Mucosa of rectum (tissue), 2 donors: Measurements from ENCODE around the gene PCNX1.
"Not testable (repeated sequence)": the region's sequence is repeated elsewhere in the genome, so short reads cannot be mapped to it uniquely, and the experiment has no call there.

Experiments
- H3K27ac ChIP-seq, 2 donors: one replicate each; pipeline ENCODE4 v1.7.0; 2013; ENCODE audit warnings: inconsistent platforms in 2 of 2, low read depth in 2 of 2, low read length in 2 of 2
- H3K27me3 ChIP-seq, 2 donors: one replicate each; pipeline ENCODE4 v1.7.0; 2013; ENCODE audit warnings: low read length in 2 of 2; ENCODE audit not compliant: control insufficient read depth in 2 of 2, insufficient read depth in 2 of 2
- H3K36me3 ChIP-seq, 2 donors: one replicate each; pipeline ENCODE4 v1.7.0; 2013; ENCODE audit warnings: low read length in 2 of 2; ENCODE audit not compliant: control insufficient read depth in 2 of 2, insufficient read depth in 2 of 2
- H3K4me1 ChIP-seq, 2 donors: one replicate each; pipeline ENCODE4 v1.7.0; 2013; ENCODE audit warnings: low read length in 2 of 2, mild to moderate bottlenecking in 1 of 2; ENCODE audit not compliant: control insufficient read depth in 2 of 2, insufficient read depth in 2 of 2
- H3K4me3 ChIP-seq, 2 donors: one replicate each; pipeline ENCODE4 v1.7.0; 2013; ENCODE audit warnings: low read length in 2 of 2
- H3K9ac ChIP-seq, 2 donors: one replicate each; pipeline ENCODE4 v1.7.0; 2013; ENCODE audit warnings: low read length in 2 of 2, low read depth in 1 of 2, mild to moderate bottlenecking in 1 of 2
- H3K9me3 ChIP-seq, 2 donors: one replicate each; pipeline ENCODE4 v1.7.0; 2013; ENCODE audit warnings: low read length in 2 of 2; ENCODE audit not compliant: control insufficient read depth in 2 of 2
- donor health status: healthy.
- donor health status: Normal muscosa, but diverticular disease.

The PCNX1 gene

GRCh38 chr14:71062581-71063303 is 155.5 kb downstream of the PCNX1 start:
- H3K27me3 ChIP-seq, result no peaks in the 10 kb centered on the region
- H3K4me1 ChIP-seq, result no peaks in the 10 kb centered on the region
- H3K4me3 ChIP-seq, result no peak overlapping the region
- H3K36me3 ChIP-seq, result peaks cover 15 to 30% of the 10 kb centered on the region in 2 donors
- H3K9ac ChIP-seq, result no peak overlapping the region
- no peaks in the 10 kb centered on the region for H3K9me3 ChIP-seq
- H3K27ac ChIP-seq, result no peak overlapping the region

- Histone ChIP-seq H3K4me3 (no peak overlapping the region), H3K9ac (no peak overlapping the region), H3K27ac (no peak overlapping the region), H3K4me1 (no peaks in the 10 kb centered on the region), H3K9me3 (no peaks in the 10 kb centered on the region), H3K27me3 (no peaks in the 10 kb centered on the region), H3K36me3 (peaks cover 15 to 24% of the 10 kb centered on the region in 2 donors)
These were observed 156.1 kb downstream of the PCNX1 start for GRCh38 chr14:71063351-71063750.

- H3K36me3 ChIP-seq, result peaks cover 18 to 22% of the 10 kb centered on the region in 2 donors
- H3K27ac ChIP-seq, H3K9me3 ChIP-seq, H3K4me3 ChIP-seq, H3K9ac ChIP-seq, H3K4me1 ChIP-seq, H3K27me3 ChIP-seq: not testable (repeated sequence)
These were observed 157.5 kb downstream of the PCNX1 start for GRCh38 chr14:71064747-71065146.

- no peaks in the 10 kb centered on the region for H3K9me3 ChIP-seq
- no peaks in the 10 kb centered on the region for H3K4me1 ChIP-seq
- H3K27ac ChIP-seq, result no peak overlapping the region
- no peaks in the 10 kb centered on the region for H3K27me3 ChIP-seq
- H3K36me3 ChIP-seq, result peaks cover 8 to 20% of the 10 kb centered on the region in 2 donors
- no peak overlapping the region for H3K4me3 ChIP-seq
- H3K9ac ChIP-seq, result no peak overlapping the region
These were observed 162.9 kb downstream of the PCNX1 start for GRCh38 chr14:71070169-71070568.

DNA sequence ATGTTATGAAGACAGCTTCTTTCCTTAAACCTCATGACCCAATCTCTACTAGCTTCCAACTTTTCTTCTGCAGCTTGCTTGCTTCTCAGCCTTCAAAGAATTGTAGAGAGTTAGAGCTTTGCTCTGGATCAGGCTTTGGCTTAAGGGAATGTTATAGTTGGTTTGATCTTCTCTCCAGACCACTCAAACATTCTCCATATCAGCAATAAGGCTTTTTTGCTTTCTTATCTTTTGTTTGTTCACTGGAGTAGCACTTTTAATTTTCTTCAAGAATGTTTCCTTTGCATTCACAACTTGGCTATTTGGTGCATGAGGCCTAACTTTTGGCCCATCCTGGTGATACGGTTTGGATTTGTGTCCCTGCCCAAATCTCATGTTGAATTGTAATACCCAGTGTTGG is 163.8 kb downstream of the PCNX1 start:
- Histone ChIP-seq H3K27ac (no peak overlapping the region), H3K36me3 (peaks cover 9 to 20% of the 10 kb centered on the region in 2 donors), H3K4me1 (no peaks in the 10 kb centered on the region), H3K27me3 (no peaks in the 10 kb centered on the region), H3K9me3 (no peaks in the 10 kb centered on the region), H3K9ac (no peak overlapping the region), H3K4me3 (no peak overlapping the region)

DNA sequence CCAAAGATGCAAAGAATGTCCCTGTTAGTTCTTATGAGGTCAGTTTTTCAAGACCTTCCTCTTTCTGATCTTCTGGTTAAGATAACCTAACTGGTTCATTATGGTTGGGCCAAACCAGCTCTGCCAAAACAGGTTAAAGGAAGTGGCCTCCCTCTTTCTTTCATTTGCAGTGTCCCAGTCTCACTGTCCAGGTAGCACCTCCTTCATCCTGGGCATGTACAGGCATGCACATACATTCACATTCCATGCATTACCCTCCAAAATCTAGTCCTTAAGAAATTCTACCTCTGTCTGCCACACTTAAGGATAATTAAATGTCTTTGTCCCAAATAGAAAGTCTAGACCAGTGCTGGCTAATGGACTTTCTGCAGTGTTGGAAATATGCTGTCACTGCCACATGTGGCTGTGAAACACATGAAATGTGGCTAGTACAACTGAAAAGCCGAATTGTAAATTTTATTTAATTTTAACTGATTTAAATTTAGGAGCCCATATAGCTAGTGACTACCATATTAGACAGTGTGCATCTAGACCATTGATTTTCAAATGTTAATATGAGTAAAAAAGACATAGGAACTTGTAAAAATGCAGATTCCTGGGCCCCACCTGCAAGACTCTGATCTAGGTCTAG is 169.3 kb downstream of the PCNX1 start:
- peaks cover 21 to 38% of the 10 kb centered on the region in 2 donors for H3K36me3 ChIP-seq

GRCh38 chr14:71078500-71078899 is 171.2 kb downstream of the PCNX1 start:
- Histone ChIP-seq H3K4me3 (no peak overlapping the region), H3K4me1 (no peaks in the 10 kb centered on the region), H3K9ac (no peak overlapping the region), H3K9me3 (peaks cover 0 to 6% of the 10 kb centered on the region in 2 donors), H3K36me3 (peaks cover 20 to 38% of the 10 kb centered on the region in 2 donors), H3K27me3 (no peaks in the 10 kb centered on the region), H3K27ac (no peak overlapping the region)

More for the DNA sequence above, 169.3 kb downstream of the PCNX1 start:
- H3K9ac ChIP-seq, result no peak overlapping the region
- no peaks in the 10 kb centered on the region for H3K4me1 ChIP-seq
- no peak overlapping the region for H3K27ac ChIP-seq
- peaks cover 0 to 6% of the 10 kb centered on the region in 2 donors for H3K9me3 ChIP-seq
- H3K27me3 ChIP-seq, result no peaks in the 10 kb centered on the region
- H3K4me3 ChIP-seq, result no peak overlapping the region

DNA sequence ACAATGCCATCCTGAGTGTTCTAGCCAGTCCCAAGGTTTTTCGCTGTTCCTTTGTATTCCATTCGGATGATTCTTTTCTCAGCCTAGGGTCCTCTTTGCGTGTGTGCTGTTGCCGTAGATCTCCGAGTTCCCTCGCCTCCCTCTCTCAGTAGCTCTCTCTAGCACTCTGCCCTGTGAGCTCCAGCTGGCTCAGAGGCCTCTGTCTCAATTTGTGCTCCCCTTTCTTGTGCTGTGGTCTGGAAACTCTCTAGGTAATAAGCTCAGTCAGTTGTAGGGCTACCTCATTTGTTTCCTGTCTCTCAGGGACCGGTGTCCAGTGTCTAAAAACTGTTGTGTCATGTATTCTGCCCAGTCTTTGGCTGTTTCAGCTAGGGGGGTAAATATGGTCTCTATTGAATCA is 179.3 kb downstream of the PCNX1 start:
- Histone ChIP-seq H3K9ac (no peak overlapping the region), H3K4me1 (no peaks in the 10 kb centered on the region), H3K36me3 (peaks cover 10 to 19% of the 10 kb centered on the region in 2 donors), H3K27me3 (no peaks in the 10 kb centered on the region), H3K4me3 (no peak overlapping the region), H3K9me3 (no peaks in the 10 kb centered on the region), H3K27ac (no peak overlapping the region)

GRCh38 chr14:71089971-71090370 is 182.7 kb downstream of the PCNX1 start:
- no peaks in the 10 kb centered on the region for H3K9me3 ChIP-seq
- no peak overlapping the region for H3K9ac ChIP-seq
- no peak overlapping the region for H3K4me3 ChIP-seq
- H3K27ac ChIP-seq, result no peak overlapping the region
- H3K27me3 ChIP-seq, result no peaks in the 10 kb centered on the region
- peaks cover 14 to 20% of the 10 kb centered on the region in 2 donors for H3K36me3 ChIP-seq
- H3K4me1 ChIP-seq, result no peaks in the 10 kb centered on the region

DNA sequence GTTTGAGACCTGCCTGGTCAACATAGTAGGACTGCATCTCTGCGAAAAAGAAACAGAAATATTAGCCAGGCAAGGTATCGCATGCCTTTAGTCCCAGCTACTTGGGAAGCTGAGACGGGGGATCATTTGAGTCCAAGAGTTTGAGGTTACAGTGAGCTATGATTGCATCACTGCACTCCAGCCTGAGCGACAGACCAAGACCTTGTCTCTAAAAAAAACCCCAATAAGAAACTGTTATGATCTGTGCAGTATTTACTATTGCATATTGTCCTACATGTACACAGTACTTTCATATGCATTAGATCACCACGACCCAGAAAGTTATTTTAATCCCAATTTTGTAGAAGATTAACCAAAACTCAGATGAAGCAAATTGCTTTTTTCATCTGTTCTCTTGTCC is 187.5 kb downstream of the PCNX1 start:
- no peak overlapping the region for H3K4me3 ChIP-seq
- no peaks in the 10 kb centered on the region for H3K9me3 ChIP-seq
- H3K27ac ChIP-seq, result no peak overlapping the region
- H3K36me3 ChIP-seq, result peaks cover 10% of the 10 kb centered on the region in 2 donors
- H3K4me1 ChIP-seq, result no peaks in the 10 kb centered on the region
- no peak overlapping the region for H3K9ac ChIP-seq
- no peaks in the 10 kb centered on the region for H3K27me3 ChIP-seq
